Stimulated activated CD8-positive, alpha-beta memory T cell treated with anti-CD3 and anti-CD28 coated beads, Interleukin-2, amount 100 ng/mL, for 1 hour (primary cell): ENCODE results near the gene SPATA9.

Experiments used
- DNase-seq, 2 donors: peaks; one replicate each; pipeline ENCODE4 v3.0.0-alpha.2; 2020; ENCODE audit warnings: low read depth in 2 of 2

The SPATA9 gene

DNA sequence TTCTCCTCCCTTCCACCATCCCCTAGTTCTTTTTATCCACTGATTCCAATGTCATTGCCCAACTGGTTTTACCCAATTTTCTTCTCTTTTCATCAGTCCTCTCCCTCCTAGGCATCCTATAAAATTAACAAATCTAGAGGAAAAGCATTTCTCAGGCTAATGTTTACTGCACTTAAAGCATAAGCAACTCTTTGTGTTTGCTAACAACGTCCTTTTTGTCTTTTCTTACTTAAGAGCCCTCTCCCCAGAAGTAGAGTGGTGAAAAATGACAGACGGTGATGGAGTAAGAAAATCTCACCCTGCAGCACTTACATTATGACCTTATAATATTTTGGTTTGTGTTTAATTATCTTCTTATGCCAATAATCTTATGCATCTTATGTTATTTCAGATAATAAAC is 1.6 kb upstream of the SPATA9 start:
- DNase-seq, result no peak

DNA sequence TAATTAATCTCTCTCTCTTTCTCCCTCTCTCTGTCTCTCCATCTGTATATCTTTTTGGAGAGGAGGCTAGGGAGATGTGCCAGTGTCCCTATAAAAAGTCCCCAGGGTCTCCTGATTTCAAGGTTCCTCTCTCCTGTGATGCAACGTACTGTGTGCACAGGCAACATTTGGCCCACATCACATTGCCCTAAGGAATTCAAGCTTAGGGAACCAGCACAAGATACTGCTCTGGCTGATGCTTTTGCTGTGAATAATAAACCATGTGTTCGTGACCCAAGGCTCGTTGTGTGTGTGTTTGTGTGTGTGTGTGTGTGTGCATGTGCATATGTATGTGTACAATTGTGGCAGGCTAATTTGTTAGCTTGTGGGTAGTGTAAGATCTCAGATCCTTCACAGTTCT is 9.7 kb downstream of the SPATA9 start:
- no peak for DNase-seq

DNA sequence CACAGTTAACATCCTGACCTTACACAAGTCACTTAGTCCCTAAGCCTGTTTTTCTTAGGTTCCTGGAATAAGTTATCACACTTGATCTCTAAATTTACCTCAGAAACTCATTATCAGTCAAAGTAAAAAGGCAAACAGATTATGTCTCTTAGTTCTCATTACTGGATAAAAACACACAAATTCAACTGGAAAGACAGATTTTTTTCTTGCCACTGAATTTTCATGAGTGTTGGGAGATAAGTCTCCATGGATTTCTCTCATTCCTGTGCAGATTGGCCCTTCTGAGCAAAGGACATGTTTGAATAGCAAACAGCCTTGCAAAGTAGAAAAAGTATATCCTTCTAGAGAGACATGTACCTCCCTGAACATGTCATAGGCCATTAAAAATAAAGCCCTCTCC is 10.2 kb downstream of the SPATA9 start:
- no peak for DNase-seq

DNA sequence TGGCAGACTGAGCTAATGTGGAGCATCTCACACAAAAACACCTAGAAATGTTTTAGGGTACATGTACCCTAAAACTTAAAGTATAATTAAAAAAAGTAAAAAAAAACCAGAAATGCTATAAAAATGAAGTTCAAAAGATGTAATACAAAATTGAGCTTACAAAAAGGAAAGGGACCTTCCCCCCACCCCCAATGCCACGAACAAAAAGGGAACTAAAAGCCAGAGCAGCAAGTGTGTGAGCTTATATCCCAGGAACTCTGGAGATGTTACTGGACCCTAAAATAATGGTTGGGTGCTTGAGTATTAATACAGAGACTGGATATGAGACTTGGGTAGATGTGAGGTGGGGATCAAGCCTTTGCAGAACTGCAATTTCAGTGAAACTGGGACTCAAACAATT is 11.0 kb downstream of the SPATA9 start:
- no peak for DNase-seq

DNA sequence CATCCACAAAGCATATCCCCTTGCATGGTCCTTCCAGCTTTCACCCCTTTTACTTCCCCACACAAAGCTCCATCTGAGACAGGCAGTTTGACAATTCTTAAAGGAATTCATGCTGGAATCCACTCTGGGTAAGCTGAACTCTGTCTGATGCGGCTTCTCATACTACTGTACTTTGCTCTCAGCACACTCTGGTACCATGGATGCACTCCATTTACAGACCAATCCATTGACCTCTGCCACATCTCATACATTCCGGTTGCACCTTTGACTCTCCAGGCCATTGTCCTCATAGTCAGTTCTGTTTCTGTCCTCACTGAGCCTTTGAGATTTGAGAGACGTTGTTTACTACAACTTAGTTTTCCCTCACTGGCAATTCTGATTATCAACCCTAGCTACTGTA is 12.2 kb downstream of the SPATA9 start:
- DNase-seq, result no peak

DNA sequence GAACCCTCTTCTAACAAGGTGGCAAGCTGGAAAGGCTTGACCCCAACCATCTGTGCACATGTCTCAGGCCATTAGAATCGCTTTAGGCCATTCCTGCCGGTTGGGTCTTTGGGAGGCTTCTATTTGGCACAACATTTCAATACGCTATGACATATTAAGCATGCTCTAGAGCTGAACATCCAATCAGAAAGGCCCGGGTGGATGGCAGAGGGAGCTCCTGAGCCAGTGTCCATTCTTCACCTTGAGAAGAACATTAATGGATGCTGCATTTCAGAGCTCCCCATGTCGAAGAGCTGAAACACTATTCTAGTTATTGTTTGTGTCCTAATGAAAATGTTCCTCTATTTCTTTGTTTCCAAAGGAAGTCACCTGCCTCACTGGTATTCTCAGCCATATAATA is 12.8 kb downstream of the SPATA9 start:
- DNase-seq, result no peak

DNA sequence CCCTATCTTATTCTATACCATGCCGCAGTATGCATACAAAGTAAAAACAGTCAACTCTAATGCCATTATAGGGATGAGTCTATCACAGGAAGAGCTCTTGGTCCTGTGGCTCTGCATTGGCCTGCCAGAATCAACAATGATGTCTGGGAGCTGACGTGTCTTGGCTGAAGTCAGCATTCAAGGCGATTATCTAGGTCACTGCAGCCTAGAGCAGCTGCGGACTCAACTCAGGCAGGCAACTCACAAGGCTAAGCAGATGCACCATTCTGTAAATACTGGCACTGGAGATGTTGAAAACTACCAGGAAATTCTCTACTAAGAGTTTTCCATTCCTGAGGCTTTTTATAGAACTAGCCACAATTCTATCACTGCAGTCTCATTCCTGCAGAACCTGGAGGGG is 13.3 kb downstream of the SPATA9 start:
- DNase-seq, result no peak

DNA sequence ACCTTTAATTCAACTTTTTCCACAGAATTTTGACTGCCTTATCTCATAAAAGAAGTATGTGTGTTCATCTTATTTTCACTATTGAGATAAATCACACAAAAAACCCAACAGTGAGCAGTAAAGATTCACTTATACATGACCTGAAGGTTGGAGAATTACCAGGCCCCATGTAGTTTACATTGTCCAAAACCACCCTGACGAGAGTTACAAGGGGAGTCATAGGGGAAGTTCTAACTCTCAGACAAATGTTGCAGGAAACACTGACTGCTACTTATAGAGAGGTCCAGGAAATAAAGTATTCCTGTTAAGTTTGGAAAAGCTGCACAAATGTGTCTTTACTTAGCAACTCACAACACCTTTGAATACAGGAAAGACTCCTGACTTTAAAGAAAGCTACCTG is 14.1 kb downstream of the SPATA9 start:
- DNase-seq, result no peak

DNA sequence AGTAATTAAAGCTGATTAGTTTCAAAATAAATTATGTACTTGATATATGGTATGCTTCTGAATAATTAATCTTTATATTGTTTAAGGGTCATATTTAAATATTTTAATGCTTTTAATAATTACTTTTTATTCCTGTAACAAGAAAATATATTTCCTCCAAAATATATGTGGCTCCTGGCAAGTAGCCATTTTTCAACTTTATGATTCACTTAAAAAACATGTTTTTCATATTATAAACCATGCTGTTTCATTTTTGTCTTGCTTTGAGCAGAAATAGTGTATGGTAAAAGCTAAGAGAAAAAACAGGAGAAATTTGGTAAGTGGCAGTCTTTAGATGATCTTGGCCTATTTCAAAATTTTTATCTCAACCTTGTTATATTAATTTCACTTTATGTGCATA is 14.6 kb downstream of the SPATA9 start:
- no peak for DNase-seq

DNA sequence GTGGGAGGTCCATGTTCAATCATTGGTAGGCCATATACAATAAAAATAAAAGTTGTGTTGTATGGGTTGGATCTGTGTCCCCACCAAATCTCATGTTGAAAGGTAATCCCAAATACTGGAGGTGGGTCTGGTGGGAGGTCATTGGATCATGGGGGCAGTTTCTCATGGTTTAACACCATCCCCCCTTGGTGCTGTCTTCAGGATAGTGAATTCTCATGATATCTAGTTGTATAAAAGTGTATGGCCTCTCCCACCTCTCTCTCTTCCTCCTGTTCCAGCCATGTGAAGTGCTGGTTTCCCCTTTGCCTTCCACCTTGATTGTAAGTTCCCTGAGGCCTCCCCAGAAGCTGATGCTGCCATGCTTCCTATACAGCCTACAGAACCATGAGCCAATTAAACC is 15.1 kb downstream of the SPATA9 start:
- no peak for DNase-seq

DNA sequence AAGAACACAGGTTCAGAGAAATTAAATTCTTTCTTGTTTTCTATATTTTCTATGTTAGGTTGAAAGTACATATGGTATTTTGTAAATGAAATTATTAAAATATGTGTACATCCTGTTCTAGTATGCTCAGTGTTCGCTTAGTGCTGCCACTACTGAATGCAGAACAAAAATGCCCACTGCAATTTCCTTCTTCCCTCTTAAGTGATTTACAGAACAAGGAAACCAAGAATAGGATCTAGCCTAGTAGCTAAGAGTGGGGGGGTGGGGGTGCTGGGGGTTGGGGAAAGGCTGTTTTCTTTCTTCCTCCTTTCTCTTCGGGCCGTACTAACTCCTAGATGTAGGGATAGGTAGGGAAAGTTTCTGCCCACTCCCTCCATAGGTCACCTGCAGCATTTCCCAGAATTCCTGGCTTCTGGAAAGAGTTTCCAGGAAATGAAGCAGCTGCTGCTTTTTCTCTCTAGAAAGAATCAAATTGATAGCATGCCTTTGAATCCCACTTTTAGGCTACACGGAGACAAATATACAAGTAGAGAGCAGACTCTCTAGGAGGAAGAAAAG is 15.7 kb downstream of the SPATA9 start:
- no peak for DNase-seq

DNA sequence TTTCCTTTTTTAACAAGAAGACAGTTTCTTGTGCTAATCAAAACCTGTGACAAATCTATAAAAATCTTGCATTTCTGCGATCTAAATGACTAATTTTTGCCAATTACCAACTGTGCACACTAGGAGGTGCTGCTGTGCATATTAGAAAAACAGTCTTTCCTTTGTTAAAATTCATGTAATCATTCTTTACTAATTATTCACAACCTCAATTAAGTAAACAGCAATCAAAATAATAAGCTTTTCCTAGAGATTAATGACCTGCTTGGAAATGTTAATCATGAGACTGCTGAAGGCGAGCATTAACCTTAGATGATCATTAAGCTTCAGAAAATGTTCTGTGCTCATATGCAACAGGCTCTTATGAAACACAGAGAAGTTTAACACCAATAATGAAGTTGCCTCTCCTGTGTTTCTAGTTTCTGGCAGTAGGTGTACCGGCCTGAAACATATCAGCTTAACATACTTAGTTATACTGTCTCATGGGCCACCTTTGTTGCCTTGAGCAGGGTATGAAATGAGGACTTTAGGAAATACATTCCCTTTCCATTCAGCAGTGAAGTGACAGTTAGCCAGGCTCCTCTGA is 18.5 kb downstream of the SPATA9 start:
- DNase-seq, result no peak

DNA sequence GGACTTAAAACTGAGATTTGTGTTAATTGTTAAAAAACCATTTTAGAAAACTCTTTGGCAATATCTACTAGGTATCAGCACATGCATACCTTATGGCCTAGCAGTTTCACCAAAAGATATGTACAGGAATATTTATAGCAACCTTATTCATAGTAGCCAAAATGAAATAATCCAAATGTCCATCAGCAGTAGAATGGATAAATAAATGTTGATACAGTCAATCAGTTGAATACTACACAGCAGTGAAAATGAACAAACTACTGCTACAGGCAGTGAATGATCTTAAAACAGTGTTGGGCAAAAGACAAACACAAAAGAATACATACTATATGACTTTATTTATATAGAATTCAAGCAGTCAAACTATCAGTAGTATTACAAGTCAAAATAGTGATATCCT is 19.8 kb downstream of the SPATA9 start:
- no peak for DNase-seq

DNA sequence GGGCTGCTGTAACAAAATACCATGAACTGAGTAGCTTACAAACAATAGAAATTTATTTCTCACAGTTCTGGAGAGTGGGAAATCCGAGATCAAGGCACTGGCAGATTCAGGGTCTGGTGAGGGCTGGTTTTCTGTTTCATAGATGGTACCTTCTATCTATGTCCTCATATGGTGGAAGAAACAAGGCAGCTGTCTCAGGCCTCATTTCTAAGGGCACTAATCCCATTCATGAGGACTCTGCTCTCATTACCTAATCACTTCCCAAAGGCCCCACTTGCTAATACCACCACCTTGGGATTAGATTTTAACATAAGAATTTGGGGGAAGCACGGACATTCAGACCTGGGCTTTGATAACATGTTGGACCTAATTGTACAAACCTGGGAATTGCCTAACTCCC is 22.7 kb downstream of the SPATA9 start:
- no peak for DNase-seq

DNA sequence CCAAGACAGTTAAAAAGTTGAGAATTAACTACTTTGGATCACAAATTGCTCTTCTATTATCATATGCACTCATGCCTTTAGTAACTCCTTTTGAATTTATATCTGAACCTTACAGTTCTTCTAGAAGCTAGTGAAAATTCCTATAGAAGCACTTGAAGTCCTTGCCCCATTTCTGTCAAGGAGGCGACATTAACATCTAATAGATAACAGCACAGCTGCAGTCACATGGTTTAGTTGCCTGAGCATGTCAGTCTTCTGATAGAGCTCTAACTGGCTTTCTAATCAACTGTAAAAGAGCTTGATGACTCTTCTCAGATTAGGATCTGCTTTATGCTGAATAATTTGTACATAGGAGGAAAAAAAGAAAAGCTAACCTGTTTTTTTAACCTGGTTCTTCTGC is 27.2 kb downstream of the SPATA9 start:
- DNase-seq, result no peak

DNA sequence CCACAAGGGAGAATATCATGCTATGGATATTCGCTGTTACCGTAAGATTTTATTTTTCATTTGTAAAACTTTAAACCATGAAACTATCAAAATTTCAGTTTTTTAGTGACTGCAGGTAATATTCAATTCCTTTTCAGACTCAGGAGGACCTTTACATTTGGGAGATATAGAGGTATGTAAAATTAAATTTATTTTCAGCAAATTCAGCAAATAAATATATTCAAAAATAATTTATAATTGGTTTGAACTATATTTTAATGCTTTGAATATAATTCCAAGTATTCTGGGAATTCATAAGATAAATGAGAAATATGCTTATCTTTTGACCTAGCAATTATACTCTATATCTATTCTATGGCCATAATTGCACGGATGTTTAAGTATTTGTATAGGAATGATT is 28.6 kb downstream of the SPATA9 start:
- no peak for DNase-seq

DNA sequence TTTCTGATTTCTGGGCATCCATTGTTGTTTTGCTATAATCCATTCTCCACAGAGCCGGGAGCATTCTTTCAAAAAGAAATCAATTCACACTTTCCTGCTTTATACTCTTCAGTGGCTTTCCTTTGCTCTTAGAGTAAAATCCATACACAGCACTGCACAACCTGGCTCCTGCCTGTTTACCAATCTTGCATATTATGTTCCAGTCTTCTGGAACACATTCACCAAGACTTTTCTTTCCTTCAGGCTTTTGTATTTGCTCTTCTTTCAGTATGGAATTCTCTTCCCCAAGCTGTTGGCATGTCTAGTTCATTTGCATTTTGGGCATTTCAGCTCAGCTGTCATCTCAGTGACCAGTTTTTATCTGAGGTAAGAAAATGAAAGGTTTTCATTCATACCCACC is 29.9 kb downstream of the SPATA9 start:
- DNase-seq, result no peak

DNA sequence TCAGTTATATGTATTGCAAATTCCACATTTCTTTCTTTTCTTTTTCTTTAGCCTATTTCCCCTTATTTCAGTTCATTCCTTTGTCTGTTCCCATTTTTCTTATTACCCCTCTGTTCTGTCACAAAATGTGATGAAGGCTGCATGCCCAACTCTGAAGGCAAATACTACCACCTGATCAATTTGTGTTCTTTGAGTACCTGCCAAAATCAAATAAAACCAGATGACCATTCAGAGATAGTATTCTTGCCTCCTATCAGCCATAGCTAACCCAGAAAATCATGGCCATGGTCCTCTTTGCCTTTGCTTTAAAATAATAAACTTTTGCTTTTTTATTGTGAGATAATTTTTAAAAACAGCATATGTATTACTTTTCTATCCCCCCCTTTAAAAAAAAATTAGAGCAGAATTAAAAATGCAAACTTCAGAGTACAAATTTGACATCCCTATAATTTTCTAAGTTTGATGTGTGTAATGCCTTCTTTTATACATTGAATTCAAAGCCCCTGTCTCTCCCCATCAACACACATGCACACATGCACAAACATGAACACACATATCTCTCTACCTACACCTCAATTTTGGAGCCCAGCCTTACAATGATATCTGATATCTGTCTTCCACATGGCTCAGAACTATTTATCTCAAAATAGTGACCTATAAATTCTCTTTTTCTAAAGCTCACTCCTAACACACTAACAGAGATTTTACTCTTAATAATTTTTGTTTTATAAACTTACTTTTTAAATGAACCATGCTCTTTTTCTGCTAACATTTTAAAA is 32.8 kb downstream of the SPATA9 start:
- no peak for DNase-seq

DNA sequence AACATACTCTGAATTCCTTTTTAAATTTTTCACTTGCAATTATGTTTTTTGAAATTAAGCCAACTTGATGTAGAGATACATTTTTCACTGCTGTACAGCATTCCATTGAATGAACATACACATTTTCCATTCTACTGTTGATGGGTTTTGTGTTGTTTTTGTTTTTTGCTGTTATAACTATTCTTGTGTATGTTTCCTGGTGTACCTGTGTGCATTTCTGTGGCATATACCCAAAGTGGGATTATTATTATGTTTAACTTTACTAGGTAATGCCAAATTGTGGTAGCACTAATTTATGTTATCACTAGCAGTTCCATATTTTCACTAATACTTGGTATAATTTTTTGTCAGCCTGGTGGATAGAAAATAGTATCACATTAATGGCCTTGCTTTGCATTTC is 33.5 kb downstream of the SPATA9 start:
- DNase-seq, result no peak

DNA sequence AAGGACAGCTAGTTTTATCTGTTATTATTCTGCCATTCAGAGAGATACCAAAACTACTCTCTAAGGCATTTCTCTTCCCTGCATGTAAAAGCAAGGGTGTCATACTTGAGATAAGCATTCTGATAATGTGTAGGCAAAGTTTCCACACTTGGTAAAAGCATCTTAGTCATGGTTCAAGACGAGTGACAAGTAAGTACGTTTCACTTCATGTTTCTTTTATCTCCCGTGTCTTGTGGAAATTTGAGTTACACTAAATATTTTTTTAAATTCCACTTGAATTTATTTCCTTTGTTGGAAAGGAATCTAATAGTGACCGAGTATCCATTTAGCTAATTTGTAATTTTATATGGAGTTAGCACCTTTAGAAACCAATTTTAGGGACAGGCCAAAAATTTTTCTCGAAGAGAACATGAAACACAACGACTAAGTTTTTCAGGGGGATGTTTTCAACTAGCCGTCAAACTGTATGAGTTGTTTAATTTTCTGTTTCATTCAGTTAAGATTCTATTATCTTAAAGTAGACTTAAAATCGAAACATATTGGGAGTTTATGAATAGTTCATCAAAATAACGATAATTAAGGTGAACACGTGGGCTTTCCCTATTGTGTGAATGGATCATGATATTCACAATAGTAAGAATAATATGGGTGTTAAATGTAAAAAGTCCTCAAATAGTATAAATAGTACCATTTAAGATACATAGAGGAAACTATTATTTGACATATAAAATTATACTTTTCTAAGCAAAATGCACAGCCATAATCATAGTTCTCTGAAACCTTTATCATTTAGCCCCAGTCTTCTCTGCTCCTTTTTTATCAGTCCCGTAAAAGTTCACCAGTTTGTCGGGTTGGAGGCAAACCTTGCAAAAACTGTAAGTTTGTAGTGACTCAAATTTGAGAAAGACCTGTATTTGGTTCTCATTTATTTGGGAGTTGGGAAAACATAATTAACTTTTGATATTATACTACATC is 34.6 kb downstream of the SPATA9 start:
- DNase-seq, result no peak

DNA sequence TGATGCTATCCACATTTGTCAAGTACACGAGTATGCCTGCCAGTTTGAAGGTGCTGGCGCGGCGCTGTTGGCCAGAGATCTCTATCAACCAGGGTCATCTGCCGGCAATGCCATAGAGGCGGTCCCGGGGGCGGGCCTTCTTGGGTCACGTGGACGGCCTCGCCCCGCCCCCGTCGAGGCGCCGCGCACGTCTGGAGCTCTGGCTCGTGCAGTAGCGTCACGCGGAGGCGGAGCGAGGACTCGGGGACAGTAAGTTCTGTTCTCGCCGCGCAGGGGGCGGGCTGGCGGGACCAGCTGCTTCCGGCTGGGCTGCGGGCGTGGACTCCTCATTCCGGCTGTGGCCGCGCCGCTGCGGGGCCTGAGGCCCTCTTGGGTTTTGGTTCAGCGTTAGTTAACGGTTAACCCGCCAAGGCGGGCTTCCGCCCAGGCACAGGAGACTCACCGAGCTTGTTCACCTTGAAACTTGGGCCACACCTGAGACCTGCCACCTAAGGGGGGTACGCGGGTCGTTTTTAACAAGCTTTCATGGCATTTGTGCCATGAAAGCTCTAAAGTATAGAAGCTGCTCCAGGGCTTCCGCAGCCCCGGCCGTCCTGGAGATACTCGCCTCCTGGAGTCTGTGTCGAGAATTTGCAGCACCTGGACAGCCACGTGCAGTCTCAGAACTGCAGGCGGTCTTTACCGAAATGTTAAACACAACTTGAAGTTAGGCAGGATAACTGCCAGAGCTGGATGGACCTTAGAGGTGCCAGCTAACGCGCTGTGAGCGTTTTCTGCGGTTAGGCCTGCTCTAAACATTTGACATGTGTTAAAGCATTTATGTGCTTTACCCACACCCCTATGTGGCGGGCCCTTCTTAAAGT is 36.0 kb downstream of the SPATA9 start, which contains the start of gene RFESD:
TSS of gene RFESD (plus strand) at position 209 of the 863 bp plus-strand sequence. CDS start 5,495 bp downstream, outside the sequence.
- peak; percentile 87 to 88 for DNase-seq
